H54 (cell line): ENCODE measurements around the gene PIGV.
"Not testable (repeated sequence)": the region's sequence is repeated elsewhere in the genome, so short reads cannot be mapped to it uniquely, and the experiment has no call there.

ENCODE experiments used
- DNase-seq: peaks from one replicate; pipeline ENCODE4 v3.0.0; 2011; ENCODE audit warnings: low spot score, mixed read lengths; ENCODE audit not compliant: insufficient read length
- FAIRE-seq: peaks from 3 replicates; lab custom pipeline; 2011; peaks lifted over from hg19 to GRCh38; lab: Jason Lieb, UNC
- POLR2A ChIP-seq: IDR thresholded peaks from 2 replicates; pipeline ENCODE4 v1.6.1; 2011; ENCODE audit warnings: low read depth, mild to moderate bottlenecking, low read length

Gene PIGV

DNA sequence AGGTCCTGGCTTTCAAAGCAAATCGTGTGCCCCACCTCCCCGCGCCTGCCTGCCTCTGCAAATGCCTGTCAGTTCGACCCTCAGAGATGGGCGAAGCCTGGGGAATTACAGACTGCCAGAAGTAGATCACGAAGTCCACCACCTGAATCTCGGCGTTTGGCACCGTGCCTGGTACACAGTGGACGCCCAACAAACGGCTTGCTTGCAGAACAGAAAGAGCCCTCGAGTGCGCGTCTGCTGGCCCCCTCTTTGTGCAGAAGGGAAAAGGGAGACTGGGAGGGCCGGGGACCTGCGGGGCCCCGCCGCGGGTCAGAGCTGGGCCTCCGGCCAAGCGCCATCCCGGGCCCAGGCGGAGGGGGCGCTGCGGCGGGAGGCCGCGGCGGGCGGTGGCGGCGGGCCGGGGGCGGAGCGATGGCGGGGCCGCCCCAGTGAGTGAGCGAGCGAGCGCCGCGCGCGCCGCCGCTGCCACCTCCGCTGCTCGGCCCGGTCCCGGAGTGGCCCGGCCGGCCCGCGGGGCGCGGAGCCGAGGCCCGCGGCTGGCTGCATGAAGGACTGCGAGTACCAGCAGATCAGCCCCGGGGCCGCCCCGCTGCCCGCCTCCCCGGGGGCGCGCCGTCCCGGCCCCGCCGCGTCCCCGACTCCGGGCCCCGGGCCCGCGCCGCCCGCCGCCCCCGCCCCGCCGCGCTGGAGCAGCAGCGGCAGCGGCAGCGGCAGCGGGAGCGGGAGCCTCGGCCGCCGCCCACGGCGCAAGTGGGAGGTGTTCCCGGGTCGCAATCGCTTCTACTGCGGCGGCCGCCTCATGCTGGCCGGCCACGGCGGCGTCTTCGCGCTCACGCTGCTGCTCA, 38.7 kb downstream of the PIGV start, which contains the start of gene ZDHHC18:
TSS of gene ZDHHC18 (plus strand) at position 428 of the 845 bp plus-strand sequence. CDS start at position 545, 117 bp downstream.
- DNase-seq: peak; percentile 61
- no peak for FAIRE-seq
- peak; percentile 55; the same call in 1 of the 2 replicates for TF ChIP-seq POLR2A

DNA sequence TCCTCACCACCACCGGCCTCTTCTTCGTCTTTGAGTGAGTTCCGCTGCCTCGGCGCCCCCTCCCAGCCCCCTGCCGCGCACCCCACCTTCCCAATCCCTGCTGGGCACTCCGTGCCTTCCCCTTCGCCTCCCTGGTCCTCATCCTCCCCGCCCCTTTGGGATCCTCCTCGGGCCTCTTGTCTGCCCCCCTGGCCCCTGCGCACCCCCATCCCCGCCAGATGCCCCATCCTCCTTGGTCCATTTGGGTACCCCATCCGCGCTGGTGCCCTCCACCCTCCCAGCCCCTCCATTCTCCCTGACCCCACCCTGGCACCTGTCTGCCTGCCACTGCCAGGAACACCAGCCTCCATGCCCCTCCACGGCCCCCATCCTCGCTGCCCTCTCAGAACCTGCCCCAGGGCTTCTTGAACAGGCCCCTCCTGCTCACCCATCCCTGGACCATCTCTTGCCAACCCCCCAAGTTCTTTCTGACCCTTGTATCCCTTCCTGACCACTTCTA, 39.4 kb downstream of the PIGV start:
- DNase-seq: no peak
- no peak for TF ChIP-seq POLR2A
- FAIRE-seq: no peak

DNA sequence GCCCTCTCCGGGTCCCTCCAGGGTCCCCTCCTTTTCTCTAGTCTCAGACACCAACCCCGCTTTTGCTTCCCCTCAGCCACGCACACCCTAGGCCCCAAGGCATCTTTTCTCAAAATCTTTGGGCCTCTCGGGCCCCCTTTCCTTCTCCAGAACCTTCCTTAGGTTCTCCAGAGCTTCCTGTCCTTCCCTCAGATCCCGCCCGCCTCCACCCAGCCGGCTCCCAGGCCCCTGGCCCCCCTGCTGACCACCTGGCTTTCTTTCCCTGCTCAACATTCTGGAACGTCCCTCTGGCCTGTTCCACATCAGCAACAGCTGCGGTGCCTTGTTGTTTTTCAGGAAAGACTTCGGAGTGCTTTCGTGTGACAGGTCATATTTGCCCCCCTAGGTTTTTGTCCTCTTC, 39.9 kb downstream of the PIGV start:
- DNase-seq (no peak), FAIRE-seq (no peak)
- TF ChIP-seq POLR2A: no peak

DNA sequence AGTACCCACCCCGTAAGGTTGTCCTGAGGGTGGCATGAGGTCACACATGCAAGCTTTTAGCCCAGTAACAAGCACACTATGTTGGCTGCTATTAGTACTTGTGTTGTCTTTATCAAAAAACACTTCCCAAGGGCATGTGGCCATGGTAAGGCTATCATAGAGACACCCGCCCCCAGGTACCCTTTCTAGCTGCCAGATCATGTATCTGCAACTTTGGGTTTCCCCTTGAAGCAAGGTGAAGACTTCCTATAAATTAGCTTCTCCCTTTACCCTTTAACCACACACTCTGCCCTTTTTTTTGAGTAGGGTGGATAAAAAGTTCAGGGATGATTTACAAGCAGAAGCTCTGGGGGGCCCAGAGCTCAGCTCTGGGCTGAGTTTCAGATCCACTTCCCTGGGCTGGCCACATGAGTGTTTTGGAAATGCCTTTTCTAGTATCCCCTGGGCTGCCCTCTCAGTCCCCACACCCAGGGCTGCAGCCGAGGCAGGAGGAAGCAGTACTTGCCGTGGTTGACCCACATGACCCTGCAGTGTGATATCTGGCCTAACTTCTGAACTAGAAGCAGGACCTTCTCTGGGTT, 40.8 kb downstream of the PIGV start:
- TF ChIP-seq POLR2A: no peak
- no peak for DNase-seq
- FAIRE-seq: no peak

DNA sequence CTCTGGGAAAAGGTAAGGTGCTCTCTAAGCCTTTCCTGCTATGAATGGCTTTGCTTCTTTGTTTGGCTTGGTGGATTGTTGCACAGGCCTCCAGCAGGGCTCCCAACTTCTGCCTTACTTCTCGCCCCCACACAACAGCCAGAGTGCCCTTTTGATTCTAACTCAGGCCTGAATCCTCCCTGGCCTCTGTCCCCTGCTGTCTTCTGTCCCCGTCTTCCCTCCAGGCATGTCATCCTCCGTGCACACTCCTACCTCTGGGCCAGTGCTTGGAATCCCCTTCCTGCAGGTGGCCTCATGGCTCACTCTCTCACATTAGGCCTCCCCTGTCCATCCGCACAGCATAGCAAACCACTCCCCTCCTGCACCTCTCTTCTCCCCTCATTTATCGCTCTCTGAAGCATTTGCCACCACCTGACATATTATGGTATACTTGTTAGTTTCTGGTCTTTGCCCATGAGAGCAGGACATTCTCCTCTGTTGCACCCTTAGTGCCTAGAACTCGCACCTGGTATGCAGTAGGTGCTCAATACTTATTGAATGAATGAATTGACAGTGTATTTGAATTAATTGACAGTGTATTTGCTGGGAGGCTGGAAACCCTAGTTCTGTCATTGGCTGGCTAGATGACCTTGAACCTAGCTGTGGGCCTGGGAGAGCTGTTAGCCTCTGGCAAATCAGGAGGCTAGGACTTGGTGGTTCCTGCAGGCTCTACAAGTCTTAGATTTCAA, 41.6 kb downstream of the PIGV start:
- DNase-seq (no peak), FAIRE-seq (no peak)

DNA sequence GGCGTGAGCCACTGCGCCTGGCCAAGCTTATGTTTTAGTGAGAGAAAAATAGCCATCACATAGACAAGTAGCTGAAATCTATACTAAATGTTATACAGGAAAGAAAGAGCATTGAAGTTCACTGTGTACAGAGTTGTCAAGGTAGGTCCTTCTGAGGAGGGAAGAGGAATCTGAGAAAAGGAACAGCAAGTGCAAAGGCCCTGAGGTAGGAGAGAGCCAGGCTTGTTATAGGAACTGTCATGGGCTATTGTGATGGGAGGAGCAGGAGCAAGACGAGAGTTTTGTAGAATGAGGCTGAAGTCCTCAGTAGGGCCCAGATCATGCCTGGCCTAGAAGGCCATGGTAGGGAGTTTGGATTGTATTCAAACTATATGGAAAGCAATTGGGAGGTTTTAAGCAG, 43.3 kb downstream of the PIGV start:
- no peak for TF ChIP-seq POLR2A
- FAIRE-seq (no peak), DNase-seq (no peak)

More for the DNA sequence above, 41.6 kb downstream of the PIGV start:
- no peak for TF ChIP-seq POLR2A

DNA sequence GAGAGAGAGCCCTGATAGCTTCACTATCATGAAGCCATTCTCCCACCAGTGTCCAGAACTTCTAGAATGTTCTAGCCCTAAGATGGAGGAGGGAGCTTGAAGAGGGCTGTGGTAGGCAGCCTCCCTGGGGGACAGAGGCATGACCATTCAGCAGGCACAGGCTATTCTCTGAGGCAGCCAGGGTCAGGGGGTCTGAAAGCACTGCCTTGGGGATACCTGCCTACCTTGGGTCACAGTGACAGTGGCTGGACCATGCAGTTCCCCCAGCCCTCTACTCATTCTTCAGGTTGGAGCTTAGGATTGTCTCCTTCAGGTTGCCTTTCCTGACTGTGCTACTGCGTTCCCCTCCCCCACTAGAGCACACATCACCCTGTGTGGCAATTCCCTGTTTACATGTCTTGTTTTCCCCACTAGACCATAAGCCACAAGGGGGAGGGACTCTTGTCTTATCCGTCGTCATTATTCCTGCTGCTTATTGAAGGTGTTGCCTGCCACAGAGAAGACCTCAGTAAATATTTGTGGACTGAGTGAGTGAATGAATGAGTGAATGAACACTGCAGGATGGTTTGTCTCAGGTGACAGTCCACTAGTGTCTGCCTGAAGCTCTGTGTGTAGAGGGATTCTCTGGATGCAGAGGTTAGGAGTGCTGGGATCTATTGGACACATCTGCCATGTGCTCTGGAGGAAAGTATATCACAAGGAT, 43.9 kb downstream of the PIGV start:
- DNase-seq: no peak
- no peak for TF ChIP-seq POLR2A
- no peak for FAIRE-seq

DNA sequence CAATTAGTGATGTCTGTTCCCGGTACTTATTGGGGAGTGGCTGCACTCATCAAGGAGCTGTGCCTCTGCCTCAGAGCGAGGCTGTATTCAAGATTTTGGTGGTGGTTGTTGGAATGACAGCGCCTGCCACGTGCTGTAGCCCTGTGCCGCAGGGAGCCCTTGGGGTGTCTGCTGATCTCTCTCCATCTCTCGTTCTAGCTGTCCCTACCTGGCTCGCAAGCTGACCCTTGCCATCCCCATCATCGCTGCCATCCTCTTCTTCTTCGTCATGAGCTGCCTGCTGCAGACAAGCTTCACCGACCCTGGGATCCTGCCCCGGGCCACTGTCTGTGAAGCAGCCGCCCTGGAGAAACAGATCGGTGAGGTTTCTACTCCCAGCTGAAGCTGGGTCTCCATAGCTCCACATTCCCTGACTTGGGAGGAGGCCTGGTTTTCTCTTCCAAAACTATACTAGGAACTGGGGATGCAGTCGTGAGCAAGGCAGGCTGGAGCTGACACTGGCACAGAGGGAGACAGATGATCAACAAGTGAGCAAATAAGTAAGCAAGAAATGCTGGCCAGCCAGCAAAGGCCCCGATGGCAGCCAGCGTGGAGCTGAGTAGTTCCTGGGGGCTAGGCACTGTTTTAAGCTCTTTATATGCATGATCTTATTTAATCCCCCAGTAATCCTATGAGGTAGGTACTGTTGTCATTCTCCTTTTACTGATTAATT, 44.7 kb downstream of the PIGV start:
- FAIRE-seq: no peak
- DNase-seq: no peak
- no peak for TF ChIP-seq POLR2A

DNA sequence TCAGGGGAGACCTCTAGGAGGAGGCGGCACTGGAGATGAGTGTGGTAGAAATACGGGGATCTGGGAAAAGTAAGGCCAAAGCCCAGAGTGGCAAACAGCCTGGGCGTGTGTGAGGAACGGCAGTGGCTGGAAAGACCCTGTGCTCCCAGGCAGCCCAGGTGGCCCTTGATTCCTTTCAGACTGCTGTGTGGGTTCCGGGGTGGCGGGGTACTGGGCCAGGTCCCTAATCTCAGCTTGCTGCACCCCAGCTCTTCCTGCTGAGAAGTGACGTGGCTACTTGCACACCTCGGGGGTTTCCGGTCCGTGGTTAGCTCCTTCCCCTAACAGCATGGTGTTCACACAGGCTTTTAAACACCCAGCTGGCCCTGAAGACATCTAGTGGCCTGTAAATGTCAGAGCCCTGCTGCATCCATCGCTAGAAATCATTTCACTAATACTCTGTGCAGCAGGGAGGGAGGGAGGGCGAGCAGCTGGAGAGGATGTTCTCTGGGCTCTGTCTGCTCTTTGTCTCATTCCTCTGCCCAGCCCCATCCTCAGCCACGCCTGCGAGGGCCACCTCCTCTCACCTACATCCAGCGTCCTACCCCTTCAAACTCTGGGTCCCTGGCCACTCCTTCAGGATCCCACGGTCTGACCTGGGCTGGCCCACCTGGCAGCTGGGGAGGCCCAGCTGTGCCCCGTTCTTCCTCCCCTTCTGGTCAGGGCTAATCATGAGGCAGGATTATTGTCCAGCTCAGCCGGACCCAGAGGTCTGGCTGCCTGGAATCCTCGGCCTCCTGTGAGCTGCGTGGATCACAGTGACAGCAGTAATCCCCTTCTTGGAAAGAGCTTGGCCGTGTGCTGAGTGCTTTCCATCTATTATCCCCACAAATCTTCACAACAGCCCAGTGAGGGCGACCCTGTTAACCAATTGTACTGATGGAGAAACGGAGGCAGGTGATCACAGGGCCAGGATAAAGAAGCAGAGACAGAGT, 46.0 kb downstream of the PIGV start:
- no peak for TF ChIP-seq POLR2A
- no peak for DNase-seq
- no peak for FAIRE-seq

DNA sequence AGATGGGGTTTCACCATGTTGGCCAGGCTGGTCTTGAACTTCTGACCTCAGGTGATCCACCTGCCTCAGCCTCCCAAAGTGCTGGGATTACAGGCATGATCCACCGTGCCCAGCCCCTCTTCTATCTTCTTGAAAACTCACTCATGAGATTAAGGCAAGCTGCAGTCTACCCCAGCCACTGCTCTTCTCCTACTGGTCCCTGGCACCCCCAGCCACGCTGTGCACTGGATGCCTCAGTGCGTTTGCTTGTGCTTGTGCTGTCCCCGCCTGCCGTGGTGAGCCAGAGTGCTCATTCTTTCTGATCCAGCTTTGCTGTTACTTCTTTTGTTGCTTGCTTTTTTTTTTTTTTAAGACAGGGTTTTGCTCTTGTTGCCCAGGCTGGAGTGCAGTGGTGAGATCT, 49.9 kb downstream of the PIGV start:
- DNase-seq, FAIRE-seq: not testable (repeated sequence)

DNA sequence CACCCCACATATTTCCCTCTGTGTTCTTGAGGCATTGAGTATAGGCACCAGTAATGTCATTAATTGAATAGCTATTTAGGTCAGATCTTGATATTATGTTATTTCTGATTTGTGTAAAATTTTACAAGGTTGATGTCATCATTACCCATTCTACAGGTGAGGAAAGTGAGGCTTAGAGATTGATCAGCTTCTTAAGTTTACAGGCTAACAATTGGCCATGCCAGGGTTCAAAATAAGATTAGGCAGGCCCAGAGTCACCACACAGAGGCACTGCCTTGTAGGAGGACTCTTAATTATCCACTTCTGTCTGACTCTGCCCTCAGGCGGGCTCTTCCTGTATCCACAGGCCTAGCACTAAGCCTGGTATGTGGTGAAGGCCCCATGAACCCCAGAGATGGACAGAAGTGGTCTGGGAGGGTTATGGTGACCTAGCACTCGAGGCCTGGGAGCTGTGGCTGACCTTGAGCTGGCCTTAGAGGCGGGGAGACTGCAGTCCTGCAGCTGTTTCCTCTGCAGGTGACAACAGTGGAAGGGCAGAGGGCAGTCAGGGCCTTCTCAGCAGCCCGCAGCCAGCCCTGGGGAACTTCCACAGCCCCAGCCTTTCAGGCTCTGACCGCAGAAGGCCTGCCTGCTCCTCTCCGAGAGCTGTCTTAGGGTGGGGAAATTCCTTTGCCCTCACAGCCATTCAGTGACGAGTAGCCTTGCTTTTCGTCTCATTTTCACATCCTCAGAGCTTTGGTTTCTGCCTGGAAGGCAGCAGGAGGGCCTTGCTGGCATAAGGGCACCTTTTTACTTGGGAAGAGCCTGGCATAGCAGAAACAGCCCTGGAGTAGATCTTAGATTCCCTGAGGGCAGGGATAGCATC, 51.0 kb downstream of the PIGV start:
- FAIRE-seq: no peak
- TF ChIP-seq POLR2A: no peak
- DNase-seq: no peak
